HG03571 (cell line): ENCODE results near the gene MSL3B.

Source experiments
- ATAC-seq: cut with Tn5 transposase; IDR thresholded peaks from one replicate; pipeline ENCODE4 v1.9.1; 2021; ENCODE audit not compliant: unreplicated experiment

MSL3B gene

DNA sequence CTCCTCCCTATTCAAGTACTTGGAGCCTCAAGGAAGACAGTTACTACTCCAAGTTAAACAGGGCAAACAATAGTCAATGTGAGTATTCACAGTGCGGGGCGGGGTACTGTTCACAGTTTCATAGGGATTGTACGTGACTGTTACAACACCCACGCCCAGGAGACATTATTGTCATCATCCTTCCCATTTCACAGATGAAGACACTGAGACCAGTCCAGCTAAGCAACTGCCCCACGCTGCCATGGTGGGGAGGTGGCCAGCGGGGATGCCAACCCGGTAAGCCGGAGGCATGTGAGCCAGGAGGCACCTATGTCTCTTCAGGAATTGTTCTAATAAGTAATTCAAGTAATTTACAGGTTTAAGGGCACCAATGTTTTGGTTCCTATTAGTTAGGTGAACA, 14.8 kb downstream of the MSL3B start:
- no peak for ATAC-seq

DNA sequence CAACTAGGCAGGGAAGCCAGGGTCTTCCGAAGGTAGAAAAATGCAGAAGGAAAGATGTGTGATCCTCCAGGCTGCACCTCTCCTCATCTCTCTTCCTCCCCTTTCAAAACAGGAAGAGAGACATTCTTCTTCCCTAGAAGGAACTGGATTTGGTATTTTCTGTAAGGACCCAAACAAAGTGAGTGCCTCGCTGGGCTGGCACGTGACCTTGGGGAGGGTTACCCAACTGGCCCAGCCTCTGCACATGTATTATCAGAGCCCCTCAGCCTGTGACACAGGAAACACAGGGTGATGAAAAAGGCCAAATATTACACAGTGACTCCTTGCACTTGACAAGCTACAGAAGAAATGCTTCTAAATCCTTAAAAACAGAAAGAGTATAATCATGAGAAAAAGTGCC, 16.1 kb downstream of the MSL3B start:
- no peak for ATAC-seq

DNA sequence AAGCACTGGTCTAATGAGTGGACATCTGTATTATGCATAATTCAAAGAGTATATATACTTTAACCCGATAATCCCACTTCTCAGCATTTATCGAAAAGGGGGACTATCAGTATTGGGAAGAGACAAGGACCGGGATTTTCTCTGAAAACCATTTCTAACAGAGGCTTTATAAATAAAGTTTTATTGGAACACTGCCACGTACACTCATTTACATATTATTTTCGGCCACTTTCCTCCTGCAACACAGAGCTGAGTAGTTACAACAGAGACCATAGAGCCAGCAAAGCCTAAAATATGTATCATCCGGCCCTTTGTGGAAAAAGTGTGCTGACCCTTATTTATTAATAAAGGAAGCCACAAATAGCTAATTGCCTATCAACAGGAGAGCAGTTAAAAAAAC, 17.0 kb downstream of the MSL3B start:
- no peak for ATAC-seq

DNA sequence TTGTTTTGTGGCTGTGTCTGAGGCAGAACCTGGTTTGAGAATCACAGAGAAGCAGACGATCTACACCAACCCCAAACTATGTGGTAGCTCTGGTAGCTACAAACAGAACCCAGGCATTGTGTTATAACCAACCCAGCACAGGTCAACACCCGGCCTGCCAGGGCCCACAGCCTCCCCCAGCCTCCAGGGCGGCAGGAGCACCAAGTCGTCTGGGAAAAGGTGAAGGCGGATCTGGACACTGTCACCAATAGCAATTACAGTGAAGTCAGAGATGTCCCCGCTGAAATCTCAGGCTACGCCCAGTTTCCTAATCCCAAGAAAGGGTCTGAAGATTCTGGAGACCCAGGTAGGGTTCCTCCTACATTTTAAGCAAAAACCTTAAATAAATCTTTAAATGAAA, 17.4 kb downstream of the MSL3B start:
- no peak for ATAC-seq

DNA sequence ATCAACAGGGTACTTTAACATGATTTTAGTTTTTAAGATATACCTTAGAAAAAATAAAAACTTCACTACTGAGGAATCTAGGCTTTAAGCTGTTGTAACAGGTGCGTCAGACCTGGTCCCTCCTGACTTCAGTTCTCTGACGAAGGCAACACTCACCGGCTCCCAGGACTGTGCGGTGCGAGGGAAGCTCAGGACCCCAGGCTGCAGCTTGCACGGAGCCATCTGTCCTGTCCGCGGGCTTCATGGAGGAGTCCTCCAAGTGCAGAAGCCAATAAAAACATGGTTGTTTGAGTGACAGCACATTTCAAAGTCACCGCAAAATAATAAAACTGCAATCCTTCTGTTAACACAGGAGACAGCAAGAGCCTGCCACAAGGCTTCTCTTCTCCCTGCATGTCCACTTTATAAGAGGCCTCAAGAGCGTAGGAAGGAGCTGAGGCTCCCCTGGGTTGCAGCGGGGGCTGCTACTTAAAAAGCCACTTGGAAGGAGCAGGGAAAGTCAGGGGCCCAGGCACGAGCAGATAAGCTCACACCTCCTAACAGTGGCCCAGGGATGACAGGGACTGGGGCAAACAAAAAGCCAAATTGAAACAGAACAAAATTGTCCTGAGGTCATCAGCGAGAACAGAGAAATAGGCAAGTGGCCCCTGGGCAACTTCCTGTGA, 18.4 kb downstream of the MSL3B start:
- ATAC-seq: no peak

DNA sequence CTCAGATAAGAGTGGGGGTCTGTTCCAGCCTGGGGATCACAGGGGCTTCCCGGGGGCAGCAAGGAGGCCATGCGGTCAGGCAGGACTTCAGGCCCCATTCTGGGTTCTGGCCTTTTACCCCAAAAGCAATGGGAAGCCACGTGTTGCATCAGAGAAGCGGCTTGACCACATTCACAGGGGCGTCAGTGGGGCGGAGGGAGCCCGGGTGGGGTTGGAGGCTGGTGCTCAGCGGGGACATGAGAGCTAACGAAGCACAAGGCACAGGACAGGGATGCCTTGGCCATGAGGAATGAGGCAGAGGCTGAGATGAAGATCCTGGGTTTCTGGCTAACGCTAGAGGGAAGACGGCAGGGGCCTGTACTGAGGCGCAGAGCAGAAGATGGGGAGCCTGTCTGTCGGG, 19.9 kb downstream of the MSL3B start:
- ATAC-seq: no peak

DNA sequence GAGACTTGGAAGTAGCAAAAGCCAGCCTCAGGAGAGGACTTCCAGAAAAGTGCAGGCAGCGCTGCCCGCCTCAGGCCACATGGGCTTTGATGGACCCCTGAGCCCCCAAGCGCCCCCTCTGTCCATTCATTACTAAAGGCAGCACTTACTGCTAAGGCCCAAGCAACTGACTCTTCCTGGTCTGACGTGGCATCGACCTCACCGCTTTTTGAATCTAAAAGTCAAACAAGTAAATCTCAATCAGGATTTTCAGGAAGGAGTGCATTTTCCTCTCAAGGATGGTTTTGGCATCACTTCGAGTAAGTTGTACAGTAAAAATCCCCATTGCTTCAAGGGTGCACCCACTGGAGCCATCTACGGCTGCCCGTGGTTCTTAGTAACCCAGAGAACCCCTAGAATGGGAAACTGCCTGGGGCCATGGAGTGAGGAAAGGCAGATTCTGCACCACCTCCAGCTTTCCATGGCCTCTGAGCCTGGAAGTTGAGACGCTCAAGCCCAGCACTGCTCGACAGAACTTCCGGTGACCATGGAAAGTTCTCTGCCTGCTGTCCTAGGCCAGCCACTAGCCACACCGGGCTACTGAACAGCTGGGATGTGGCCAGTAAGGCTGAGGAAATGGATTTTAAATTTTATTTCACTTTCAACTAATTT, 20.8 kb downstream of the MSL3B start:
- ATAC-seq: no peak

DNA sequence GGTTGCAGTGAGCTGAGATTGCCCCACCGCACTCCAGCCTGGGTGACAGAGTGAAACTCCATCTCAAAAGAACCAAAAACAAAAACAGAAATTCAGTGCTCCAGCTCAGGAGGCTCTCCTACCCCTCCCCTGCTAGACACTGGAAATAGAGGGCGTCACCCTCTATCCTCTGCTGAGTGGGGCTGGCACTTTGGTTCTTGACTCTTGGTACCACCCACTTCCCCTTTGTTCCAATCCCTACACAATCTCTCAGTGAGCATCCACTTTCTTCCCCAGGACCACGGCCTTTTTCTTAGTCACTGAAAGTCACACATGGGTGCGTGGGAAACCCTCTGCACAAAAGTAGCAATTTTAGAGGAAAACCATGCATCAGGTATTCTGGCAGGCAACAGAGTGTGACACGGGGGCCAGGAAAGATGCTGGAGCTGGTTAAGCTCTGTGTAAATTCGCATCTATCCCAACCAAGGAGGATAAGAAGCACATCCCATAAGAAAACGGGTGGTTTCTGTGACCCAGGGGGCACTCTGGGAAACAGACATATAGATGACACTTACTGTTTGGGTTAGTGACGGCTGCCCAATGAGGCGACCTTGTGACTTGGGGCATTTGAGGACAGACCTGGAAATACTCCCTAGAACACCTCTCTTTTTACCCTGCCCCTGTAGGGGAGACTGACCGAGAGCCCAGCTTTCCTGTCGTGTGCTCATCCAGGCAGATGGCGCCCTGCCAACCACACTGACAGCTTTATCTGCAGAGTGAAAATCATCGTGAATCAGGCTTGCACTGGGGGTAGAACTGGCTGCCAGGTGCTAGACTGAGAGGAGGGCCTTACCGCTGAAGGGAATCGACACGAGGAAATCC, 21.6 kb downstream of the MSL3B start:
- ATAC-seq: no peak

DNA sequence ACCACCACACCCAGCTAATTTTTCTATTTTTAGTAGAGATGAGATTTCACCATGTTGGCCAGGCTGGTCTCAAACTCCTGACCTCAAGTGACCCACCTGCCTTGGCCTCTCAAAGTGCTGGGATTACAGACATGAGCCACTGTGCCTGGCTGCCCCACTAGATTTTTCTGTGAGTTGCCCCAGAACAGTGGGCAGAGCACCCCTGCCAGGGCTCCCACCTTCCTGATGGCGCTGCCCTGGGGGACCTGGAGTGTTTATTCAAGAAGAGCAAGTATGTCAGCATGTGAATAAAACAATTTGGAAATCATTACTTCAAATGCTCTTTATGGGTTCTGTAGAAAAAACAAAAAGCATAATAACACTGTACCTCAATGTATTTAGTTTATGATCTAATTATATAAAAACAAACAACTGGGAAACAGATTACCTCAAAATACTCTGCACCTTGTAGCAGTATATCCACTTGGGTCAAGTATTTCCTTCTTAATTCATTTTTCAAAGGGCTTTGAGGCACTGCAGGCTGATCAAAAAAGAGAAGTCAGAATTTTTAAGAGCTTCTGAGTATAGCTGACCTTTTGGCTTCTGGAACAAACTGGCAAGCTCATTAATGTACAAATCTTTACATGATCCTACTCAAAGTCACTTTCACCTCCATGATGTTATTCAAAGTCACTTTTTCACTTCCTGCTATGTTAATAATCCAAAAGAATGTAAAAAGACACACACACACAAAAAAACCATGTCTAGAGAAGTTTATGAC, 22.7 kb downstream of the MSL3B start:
- no peak for ATAC-seq

DNA sequence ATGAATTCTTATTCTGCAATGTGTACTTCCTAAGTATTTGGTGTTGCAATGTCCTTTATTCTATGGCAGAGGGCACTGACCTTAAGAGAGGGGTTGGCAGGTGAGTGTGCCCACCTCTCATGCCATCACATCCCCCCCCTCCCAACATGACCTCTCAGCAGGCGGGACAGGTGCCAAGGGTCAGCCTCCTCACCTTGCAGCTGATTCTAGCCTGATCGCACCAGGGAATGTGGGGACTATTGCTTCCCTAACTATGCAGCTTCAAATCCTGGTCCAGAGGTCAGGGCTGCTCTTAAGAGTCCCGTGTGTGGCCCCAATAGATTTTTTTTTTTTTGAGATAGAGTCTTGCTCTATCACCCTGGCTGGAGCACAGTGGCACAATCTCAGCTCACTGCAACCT, 23.4 kb downstream of the MSL3B start:
- no peak for ATAC-seq

DNA sequence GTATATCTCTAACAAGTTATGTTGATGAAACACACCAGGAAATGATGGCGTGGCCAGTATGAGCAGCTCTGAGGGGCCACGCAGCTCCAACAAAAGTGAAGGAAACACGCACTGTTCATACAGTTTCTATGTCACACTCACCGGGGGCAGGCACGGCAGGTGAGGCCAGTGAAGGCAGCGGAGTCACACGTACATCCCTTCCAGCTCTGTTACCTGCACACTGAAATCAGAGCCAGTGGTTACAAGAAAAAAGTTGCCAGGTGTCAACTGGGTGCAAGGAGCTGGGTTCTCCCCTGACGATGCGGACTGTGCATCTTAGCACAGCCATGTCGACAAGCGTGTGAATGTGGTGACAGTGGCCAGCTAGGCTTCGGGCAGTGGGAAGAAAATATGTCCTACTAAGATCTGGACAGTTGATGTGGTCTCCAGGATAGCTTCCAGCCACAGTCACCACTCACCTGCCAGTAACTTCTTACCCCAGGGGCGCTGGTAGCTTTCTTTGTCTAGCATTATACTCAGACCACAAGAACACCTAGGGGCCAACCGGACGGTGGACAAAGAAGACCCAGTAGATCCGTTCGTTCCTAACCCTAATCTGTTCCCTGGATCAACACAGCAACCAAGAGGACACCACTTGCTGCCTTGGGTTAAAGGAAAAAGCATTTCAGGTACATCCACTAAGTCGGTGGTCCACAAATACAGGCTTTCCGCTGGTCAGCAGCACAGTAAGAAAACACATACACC, 23.9 kb downstream of the MSL3B start:
- ATAC-seq: no peak

DNA sequence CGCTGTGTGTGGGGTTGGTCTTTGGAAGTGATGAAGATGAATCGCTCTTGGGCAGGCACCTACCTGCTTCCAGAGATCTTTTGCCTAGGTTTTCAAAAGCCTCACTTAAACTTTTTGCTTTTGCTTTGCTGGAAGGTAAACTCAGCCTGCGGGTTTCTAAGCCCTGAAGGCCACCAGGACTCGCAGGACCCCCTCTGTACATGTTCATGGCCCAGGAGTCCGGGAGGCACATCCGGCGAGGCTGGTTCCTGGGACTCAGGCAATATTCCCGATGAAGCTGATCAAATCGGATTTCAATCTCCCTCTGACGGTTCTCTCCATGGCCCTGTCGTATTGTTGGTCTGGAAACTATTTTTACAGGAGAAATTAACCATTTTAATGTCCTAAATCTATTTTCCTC, 27.0 kb downstream of the MSL3B start:
- ATAC-seq: no peak

DNA sequence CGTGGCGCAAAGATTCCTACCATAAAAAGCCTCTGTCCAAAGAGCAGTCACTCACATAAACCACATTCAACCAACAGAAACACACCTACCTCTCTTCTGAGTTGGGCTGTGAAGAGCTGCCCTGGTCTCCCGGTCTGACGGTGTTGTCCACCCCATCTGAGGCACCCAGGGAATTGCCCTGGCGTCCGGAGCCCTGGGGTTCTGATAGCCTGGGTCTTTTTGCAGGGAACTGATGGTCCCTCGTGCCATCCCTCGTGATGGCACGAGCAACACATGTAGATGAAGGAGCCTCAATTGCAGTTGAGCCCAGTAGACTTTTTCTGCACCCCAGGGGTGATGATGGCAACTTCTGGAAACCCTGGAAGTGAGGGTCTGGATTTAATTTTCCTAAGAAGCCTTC, 27.7 kb downstream of the MSL3B start:
- ATAC-seq: no peak

DNA sequence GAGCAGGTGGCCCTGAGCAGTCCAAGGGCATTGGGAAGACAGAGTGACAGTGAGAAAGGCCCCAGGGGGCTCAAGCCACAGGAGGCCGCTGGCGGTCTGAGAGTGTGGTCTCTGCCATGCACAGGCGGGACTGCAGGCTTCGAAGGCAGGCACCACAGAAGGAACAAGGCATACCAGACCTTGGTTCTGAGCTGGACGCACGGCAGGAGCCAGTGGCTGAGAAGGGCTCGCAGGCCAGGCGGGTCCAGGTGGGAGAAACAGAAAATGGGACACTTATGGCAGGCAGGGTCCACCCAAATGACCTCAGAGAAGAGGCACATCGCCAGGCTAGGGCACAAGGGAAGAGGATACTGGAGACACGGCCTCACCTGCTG, 28.8 kb downstream of the MSL3B start:
- ATAC-seq: no peak

DNA sequence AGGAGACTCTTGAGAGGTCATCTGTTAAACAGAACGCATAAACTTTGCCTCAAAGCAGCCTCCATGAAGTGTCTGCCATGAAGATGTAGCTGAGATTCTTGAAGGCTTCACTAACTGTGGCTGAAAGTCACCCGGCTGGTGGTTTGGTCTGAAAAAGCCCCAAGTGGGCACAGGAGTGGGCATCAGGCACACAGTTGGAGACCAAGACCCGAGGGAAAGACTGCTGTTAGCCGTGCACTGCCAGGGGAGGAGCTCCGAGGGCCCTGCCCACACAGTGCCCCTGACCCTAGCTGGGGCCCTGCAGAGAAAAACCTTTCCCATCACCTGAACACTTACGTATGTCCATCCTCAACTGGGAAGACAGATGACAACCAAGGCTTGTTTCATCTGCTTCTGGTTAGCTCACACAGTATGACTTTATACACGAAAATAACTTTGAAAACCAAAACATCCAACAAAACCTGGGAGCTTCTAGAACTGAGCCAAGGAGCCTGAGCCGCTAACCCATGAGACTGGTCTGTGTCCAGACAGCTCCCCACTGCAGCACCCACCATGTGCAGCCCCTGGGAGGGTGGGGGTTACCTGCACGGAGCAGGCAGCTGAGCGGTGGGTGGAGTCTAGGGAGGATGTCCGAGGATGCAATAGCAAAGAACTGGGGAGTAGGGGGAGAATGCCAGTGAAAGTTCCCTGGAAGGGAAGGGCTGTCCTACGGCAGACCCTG, 29.3 kb downstream of the MSL3B start:
- ATAC-seq: no peak

DNA sequence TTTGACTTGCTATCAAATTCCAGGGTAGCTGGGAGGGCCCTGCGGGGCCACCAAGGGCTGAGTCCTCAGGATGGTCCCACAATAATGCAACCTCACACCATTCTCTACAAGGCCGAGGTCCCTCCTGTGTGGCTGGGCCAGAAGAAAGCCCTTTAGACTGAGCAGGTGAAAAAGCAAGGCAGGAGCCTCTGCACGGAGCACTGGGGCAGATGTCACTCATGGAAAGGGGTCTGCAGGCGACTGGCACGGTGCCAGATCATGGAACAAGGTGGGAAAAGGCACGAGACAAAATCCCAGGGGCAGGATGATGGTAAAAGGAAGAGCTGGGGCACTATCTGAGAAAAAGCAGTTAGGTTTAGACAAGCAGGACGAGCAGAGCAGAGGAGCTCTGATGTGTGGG, 29.9 kb downstream of the MSL3B start:
- no peak for ATAC-seq

DNA sequence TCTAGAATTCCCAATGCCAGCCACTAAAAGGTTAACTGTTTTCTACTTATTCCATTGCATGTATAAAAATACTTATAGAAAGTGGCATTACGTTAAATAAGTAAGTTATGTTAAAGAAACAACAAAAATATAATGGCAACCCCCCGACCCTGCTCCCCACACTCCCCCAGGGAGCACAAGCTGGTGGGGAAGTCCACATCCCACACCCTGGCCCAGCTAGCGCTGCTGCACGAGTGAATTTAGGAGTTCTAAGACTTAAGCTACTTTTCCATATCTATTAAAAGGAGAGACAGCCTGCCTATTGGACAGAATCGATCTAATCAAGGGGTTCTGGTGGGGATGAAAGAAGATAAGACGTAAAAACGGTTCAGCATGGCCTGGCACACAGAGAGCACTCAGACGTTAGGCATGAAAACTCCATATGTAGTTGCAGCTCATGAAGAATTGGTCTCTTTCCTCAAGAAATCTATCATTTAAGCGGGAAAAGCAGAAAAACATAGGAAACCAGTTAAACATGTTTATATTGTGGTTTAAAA, 30.4 kb downstream of the MSL3B start:
- ATAC-seq: no peak

DNA sequence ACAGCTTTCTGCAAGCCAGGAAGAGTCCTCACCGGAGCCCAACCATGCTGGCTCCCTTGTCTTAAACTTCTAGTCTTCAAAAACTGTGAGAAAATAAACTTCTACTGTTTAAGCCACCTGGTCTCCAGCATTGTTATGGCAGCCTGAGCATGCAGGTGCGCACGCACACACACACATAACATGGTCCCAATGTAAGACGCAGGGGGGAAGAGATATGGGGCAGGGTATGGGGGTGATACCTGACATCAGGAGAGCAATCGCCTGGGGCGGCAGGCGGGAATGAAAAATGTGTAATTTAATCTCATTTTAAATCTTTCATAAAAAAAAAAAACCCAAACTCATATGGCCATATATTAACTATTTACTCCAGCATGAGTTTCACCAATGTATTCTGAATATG, 31.8 kb downstream of the MSL3B start:
- ATAC-seq: no peak

DNA sequence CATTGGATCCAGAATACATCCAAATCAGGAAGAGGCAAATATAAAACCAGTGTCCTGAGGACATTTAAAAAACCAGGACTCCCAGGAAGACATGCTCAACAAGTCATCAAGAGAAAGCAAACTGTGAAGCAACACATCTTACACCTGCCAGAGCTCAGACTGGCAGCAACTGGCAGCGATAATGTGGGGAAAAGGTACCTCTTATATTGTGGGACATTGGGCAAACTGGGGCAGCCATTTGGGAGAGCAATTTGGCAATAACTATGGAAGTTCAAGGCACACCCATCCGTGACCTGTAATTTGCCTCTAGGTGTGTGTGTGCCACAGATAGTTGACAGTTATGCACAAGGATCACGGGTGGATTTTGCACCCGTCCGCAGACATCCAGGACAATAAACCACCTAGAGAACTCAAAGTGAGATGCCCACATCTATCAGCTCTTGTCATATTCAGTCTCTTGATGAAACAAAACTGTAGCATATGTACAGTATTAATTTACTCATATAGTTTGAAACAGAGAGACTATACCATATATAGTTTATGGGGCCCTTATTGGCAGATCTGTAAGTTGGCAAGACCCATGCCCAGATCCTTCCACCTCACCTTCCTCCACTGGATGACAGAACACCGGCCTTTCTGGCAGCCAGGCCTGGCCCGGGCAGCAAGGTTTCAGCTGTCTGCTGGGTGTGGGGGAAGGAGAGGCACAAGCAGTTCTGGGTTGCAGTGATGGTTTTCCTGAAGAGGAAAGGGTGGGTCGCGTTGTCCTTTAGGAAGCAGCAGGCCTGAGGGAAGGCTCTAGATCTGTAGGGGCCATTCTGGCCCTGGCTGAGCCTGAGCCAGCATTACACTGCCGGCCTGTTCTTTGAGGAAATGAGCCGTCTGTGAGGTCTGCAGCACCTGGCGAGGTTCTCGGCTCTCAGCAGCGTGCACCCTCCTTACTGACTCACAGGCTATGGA, 32.7 kb downstream of the MSL3B start:
- no peak for ATAC-seq
